ENCODE results near the gene NDE1.

Gene NDE1

DNA sequence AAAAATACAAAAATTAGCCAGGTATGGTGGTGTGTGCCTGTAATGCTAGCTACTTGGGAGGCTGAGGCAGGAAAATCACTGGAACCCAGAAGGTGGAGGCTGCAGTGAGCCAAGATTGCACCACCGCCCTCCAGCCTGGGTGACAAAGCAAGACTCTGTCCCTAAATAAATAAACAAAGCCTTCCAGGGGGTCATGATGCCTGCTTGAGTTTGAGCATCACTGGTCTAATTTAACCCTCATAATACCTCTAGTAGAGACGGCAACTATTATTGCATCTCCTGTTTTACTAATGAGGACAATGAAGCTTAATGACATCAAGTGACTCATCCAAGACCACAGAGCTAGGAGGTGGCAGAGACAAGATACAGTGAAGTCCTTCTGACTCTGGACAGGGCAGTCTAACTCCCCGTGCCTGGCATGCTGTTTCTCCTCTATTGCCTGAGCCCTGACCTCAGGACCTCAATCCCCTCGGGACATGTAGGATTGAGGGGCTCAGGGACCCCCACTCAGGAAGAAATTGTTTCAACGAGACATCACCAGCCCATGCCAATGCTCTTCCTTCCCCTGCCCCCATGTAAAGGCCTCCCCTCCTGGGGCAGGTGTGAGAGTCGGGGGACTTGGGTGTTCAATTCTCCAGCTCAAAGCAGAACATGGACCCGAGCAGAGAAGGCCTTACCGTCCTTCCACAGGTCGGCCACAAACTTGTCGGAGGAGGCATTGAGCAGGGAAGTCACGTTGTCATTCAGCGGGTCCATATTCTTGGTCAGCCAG lies 102.9 kb downstream of the NDE1 start:
- FAIRE-seq, result no peak
- TF ChIP-seq TAF1 (IDR thresholded peaks at IDR 0.05; ENCODE audit: borderline replicate concordance, low read depth, low read length), result no peak
- no peak for TF ChIP-seq POLR2A (IDR thresholded peaks at IDR 0.05; ENCODE audit: low read depth, low read length)
- TF ChIP-seq POLR2AphosphoS5 (IDR thresholded peaks at IDR 0.05; ENCODE audit: low read depth, low read length), result no peak
- no peak for DNase-seq (ENCODE audit: insufficient read length)

DNA sequence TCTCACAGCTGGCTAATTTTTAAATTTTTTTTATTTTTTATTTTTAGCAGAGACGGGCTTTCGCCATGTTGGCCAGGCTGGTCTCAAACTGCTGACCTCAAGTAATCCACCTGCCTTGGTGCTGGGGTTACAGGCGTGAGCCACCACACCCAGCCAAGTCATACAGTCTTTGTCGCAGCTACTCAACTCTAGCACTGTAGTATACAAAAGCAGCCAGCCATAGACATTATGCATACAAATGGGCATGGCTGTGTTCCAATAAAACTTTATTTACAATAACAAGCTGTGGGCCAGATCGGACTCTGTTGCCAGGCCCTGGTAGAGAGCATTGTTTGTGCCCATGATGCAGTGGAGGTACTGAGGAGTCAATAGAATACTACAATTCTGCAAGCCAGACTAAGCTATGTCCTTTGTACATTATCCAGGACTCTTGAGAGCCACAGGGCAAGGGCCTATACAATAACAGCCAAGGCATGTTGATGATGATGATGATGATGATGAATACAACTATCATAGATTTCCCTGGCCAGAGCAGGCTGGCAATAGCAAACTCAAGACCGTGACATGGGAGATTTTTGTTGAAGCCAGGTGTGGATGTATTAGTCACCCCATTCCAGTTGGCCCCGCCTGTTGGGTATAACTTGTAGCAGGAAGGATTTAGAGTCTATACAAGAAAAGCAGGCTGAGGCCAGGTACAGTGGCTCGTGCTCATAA lies 104.9 kb downstream of the NDE1 start:
- DNase-seq (ENCODE audit: insufficient read length) (no peak), FAIRE-seq (no peak)
- TF ChIP-seq POLR2A (IDR thresholded peaks at IDR 0.05; ENCODE audit: low read depth, low read length), result no peak
- TF ChIP-seq TAF1 (IDR thresholded peaks at IDR 0.05; ENCODE audit: borderline replicate concordance, low read depth, low read length), result no peak
- no peak for TF ChIP-seq POLR2AphosphoS5 (IDR thresholded peaks at IDR 0.05; ENCODE audit: low read depth, low read length)

DNA sequence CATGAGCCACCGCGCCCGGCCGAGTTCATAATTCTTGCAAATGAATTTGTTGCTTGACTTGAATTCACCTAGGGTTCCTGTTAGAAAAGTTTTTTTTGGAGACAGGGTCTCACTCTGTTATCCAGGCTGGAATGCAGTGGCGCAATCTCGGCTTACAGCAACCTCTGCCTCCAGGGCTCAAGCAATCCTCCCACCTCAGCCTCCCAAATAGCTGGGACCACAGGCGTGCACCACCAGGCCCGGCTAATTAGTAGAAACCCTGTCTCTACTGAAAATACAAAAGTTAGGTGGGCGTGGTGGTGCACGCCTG lies 107.0 kb downstream of the NDE1 start:
- DNase-seq (ENCODE audit: insufficient read length) (no peak), FAIRE-seq (no peak)
- no peak for TF ChIP-seq POLR2A (IDR thresholded peaks at IDR 0.05; ENCODE audit: low read depth, low read length)
- TF ChIP-seq POLR2AphosphoS5 (IDR thresholded peaks at IDR 0.05; ENCODE audit: low read depth, low read length), result no peak
- TF ChIP-seq TAF1 (IDR thresholded peaks at IDR 0.05; ENCODE audit: borderline replicate concordance, low read depth, low read length), result no peak

DNA sequence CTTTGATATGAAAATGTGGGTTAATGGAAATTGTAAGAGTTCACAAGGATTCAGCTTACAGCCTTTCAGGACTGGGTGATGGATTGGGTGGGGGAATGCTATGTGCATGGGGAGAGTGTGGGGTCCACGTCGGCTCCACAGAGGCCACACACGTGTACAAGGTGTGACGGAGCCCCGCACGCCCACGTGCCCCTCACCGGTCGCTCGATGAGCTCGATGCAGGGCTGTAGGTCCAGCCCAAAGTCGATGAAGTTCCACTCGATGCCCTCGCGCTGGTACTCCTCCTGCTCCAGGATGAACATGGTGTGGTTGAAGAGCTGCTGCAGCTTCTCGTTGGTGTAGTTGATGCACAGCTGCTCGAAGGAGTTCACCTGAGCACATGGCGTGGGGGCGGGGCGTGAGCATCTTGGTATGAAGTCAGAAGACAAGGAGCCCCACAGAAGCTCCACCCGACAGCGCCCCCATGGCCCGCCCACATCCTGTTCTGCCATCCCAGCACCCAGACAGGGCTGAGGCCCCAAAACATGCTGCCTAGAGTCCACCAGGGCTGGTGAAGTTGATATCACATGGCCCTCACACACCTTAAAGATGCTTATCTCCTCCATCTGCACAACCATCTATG lies 107.7 kb downstream of the NDE1 start:
- FAIRE-seq, result no peak
- TF ChIP-seq POLR2A (IDR thresholded peaks at IDR 0.05; ENCODE audit: low read depth, low read length) (no peak), TAF1 (IDR thresholded peaks at IDR 0.05; ENCODE audit: borderline replicate concordance, low read depth, low read length) (no peak), POLR2AphosphoS5 (IDR thresholded peaks at IDR 0.05; ENCODE audit: low read depth, low read length) (no peak)
- DNase-seq (ENCODE audit: insufficient read length), result no peak

GRCh38 chr16:15759070-15759469 lies 109.0 kb downstream of the NDE1 start:
- TF ChIP-seq TAF1 (IDR thresholded peaks at IDR 0.05; ENCODE audit: borderline replicate concordance, low read depth, low read length) (no peak), POLR2AphosphoS5 (IDR thresholded peaks at IDR 0.05; ENCODE audit: low read depth, low read length) (no peak), POLR2A (IDR thresholded peaks at IDR 0.05; ENCODE audit: low read depth, low read length) (no peak)
- DNase-seq (ENCODE audit: insufficient read length), result no peak
- no peak for FAIRE-seq

- FAIRE-seq (no peak), DNase-seq (ENCODE audit: insufficient read length) (no peak)
- TF ChIP-seq TAF1 (IDR thresholded peaks at IDR 0.05; ENCODE audit: borderline replicate concordance, low read depth, low read length) (no peak), POLR2A (IDR thresholded peaks at IDR 0.05; ENCODE audit: low read depth, low read length) (no peak), POLR2AphosphoS5 (IDR thresholded peaks at IDR 0.05; ENCODE audit: low read depth, low read length) (no peak)
Measured at GRCh38 chr16:15760129-15760528, 110.1 kb downstream of the NDE1 start.

DNA sequence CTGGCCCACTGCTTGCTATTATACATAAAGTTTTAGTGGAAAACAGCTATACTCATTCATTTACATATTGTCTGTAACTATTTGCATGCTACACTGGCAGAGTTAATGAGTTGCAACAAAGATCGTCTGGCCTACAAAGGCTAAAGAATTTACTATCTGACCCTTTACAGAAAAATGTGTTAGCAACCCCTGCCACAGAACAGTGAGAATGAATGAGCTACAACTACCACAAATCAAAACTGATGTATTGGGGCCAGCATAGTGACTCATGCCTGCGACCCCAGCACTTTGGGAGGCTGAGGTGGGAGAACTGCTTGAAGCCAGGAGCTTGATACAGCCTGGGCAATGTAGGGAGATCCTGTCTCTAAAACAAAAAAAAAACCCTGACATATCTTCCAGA lies 114.1 kb downstream of the NDE1 start:
- no peak for FAIRE-seq
- no peak for DNase-seq (ENCODE audit: insufficient read length)
- TF ChIP-seq POLR2A (IDR thresholded peaks at IDR 0.05; ENCODE audit: low read depth, low read length), result no peak
- TF ChIP-seq TAF1 (IDR thresholded peaks at IDR 0.05; ENCODE audit: borderline replicate concordance, low read depth, low read length), result no peak
- TF ChIP-seq POLR2AphosphoS5 (IDR thresholded peaks at IDR 0.05; ENCODE audit: low read depth, low read length), result no peak

DNA sequence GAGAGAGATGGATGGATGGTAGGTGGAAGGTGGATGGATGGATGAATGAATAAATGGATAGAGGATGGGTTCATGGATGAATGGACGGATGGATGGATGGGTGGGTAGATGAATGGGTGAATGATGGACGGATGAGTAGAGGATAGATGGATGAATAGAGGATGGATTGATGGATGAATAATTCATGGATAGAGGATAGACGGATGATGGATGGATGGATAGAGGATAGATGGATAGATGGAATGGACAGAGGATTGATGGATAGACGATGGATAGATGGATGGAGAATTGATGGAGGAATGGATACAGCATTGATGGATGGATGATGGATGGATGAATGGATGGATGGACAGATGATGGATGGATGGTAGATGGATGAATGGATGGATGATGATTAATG lies 115.1 kb downstream of the NDE1 start:
- no peak for TF ChIP-seq POLR2AphosphoS5 (IDR thresholded peaks at IDR 0.05; ENCODE audit: low read depth, low read length)
- no peak for TF ChIP-seq POLR2A (IDR thresholded peaks at IDR 0.05; ENCODE audit: low read depth, low read length)
- TF ChIP-seq TAF1 (IDR thresholded peaks at IDR 0.05; ENCODE audit: borderline replicate concordance, low read depth, low read length), result no peak
- FAIRE-seq (no peak), DNase-seq (ENCODE audit: insufficient read length) (no peak)

DNA sequence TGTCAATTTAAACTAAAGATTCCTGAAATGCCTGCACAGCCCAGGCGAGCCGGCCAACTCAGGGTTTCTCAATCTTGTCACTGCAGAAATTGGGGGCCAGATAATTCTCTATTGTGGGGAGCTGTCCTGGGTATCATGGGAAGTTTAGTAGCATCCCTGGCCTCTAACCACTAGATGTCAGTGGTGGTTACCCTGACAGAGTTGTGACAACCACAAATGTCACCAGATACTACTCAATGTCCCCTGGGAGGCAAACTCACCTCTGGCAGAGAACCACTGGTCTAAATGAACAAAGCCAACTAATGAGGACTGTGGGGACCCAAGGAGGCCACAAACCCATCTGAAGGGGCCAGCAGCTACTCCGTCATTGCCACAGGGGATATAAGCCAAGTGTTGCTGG lies 115.8 kb downstream of the NDE1 start:
- peak; percentile 41 for DNase-seq (ENCODE audit: insufficient read length)

GRCh38 chr16:15766918-15767317 lies 116.9 kb downstream of the NDE1 start:
- TF ChIP-seq POLR2A (IDR thresholded peaks at IDR 0.05; ENCODE audit: low read depth, low read length), result no peak
- TF ChIP-seq TAF1 (IDR thresholded peaks at IDR 0.05; ENCODE audit: borderline replicate concordance, low read depth, low read length), result no peak
- no peak for TF ChIP-seq POLR2AphosphoS5 (IDR thresholded peaks at IDR 0.05; ENCODE audit: low read depth, low read length)
- no peak for FAIRE-seq
- no peak for DNase-seq (ENCODE audit: insufficient read length)

More for the DNA sequence above, 115.8 kb downstream of the NDE1 start:
- TF ChIP-seq POLR2AphosphoS5 (IDR thresholded peaks at IDR 0.05; ENCODE audit: low read depth, low read length) (no peak), TAF1 (IDR thresholded peaks at IDR 0.05; ENCODE audit: borderline replicate concordance, low read depth, low read length) (no peak), POLR2A (IDR thresholded peaks at IDR 0.05; ENCODE audit: low read depth, low read length) (no peak)
- FAIRE-seq, result peak; percentile 84

DNA sequence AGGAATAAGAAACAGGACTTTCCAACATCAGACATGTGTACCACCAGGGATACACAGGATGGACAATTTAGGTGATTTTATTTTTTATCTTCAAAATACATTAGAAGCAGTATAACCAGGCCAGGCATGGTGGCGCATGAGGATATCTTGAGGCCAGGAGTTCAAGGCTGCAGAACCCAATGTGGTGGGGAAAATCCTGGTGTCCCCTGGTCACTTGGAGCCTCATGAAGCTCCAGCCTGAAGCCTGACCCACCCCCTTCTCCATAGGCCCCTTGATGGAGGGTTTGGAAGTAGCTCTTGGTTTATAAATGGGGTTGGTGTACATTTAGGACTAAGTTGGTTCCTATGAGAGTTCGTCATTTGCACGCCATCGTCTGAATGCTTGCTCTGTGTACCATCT lies 118.2 kb downstream of the NDE1 start:
- no peak for FAIRE-seq
- TF ChIP-seq TAF1 (IDR thresholded peaks at IDR 0.05; ENCODE audit: borderline replicate concordance, low read depth, low read length), result no peak
- TF ChIP-seq POLR2A (IDR thresholded peaks at IDR 0.05; ENCODE audit: low read depth, low read length), result no peak
- no peak for TF ChIP-seq POLR2AphosphoS5 (IDR thresholded peaks at IDR 0.05; ENCODE audit: low read depth, low read length)
- no peak for DNase-seq (ENCODE audit: insufficient read length)

Measured in GM12892 (cell line).